ENCODE measurements around the gene CABP7. TPM values are rescaled to one million over a fixed set of nuclear protein-coding genes. Genes with fewer than 3 reads are reported as not detected.

Gene CABP7
- total RNA-seq, 4 donors from 2014 or later, result 0.20 TPM; not detected in 3

DNA sequence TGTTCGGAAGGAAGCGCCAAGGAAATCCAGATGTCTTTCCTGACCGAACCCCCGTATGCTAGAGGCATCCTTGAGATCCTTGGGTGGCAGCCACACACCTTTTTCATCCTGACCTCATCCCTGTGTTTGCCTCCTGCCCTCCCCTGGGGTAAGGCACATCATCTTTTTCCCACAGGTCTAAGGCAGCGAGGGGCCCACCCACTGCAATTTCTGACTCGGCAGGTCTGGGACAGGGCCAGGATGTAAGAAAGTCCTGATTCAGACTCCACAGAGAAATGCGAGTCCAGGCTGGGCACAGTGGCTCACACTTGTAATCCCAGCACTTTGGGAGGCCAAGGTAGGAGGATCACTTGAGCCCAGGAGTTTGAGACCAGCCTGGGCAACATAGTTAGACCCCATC is 36.5 kb downstream of the CABP7 start:
- DNase-seq (ENCODE audit: low spot score in 2 of 2), result no peak
- WGBS, 2 donors, result 75 to 76% methylated on average over 7 of the region's 7 CpGs

DNA sequence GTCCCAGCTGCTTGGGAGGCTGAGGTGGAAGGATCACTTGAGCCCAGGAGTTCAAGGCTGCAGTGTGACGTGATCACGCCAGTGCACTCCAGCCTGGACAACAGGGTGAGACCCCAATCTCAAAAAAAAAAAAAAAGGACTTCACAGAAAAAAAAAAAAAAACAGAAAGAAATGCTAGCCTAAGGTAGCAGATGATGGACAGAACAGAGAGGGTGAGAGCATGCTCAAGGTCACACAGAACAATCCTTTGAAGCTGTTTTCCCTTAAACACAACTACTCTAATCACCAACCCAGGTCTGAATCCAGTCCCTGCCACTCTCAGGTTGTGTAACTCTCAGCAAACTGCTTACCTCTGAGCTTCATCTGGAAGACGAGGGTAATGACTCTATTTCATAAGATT is 37.3 kb downstream of the CABP7 start:
- no peak for DNase-seq (ENCODE audit: low spot score in 2 of 2)
- WGBS, 2 donors, result 90 to 98% methylated on average over 3 of the region's 3 CpGs

More for the DNA sequence above, 36.5 kb downstream of the CABP7 start:
- TF ChIP-seq EP300 (IDR thresholded peaks at IDR 0.05), result no peak
- TF ChIP-seq, protein P1, sequence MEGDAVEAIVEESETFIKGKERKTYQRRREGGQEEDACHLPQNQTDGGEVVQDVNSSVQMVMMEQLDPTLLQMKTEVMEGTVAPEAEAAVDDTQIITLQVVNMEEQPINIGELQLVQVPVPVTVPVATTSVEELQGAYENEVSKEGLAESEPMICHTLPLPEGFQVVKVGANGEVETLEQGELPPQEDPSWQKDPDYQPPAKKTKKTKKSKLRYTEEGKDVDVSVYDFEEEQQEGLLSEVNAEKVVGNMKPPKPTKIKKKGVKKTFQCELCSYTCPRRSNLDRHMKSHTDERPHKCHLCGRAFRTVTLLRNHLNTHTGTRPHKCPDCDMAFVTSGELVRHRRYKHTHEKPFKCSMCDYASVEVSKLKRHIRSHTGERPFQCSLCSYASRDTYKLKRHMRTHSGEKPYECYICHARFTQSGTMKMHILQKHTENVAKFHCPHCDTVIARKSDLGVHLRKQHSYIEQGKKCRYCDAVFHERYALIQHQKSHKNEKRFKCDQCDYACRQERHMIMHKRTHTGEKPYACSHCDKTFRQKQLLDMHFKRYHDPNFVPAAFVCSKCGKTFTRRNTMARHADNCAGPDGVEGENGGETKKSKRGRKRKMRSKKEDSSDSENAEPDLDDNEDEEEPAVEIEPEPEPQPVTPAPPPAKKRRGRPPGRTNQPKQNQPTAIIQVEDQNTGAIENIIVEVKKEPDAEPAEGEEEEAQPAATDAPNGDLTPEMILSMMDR (IDR thresholded peaks at IDR 0.05), result no peak
- TF ChIP-seq POLR2A (IDR thresholded peaks at IDR 0.05), result no peak
- H3K4me3 ChIP-seq, result no peak overlapping the region
- H3K9me3 ChIP-seq, result no peaks in the 10 kb centered on the region
- no peaks in the 10 kb centered on the region for H3K27me3 ChIP-seq
- H3K36me3 ChIP-seq, result peaks cover 0 to 29% (median 0%) of the 10 kb centered on the region in 3 donors
- peaks cover 0 to 23% (median 3%) of the 10 kb centered on the region in 4 donors for H3K4me1 ChIP-seq
- no peak overlapping the region for H3K27ac ChIP-seq

DNA sequence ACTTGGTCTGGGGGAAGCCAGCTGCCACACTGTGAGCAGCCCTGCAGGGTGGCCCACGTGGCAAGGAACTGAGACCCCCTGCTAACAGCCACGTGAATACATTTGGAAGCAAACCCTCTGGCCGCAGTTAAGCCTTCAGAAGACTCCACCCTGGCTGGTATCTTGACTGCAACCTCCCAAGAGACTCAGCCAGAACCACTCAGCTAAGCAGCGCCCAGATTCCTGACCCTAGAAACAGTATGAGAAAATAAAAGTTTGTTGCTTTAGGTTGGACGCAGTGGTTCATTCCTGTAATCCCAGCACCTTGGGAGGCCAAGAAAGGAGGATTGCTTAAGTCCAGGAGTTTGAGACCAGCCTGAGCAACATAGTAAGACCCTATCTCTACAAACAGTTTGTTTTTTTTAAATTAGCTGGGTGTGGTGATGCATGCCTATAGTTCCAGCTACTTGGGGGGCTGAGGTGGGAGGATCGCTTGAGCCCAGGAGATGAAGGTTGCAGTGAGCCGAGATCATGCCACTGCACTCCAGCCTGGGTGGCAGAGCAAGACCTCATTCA is 38.3 kb downstream of the CABP7 start:
- 45 to 69% methylated on average over 7 of the region's 7 CpGs for WGBS, 2 donors
- H3K9me3 ChIP-seq, result no peaks in the 10 kb centered on the region
- H3K36me3 ChIP-seq, result peaks cover 0 to 16% (median 0%) of the 10 kb centered on the region in 3 donors
- peaks cover 0 to 23% (median 3%) of the 10 kb centered on the region in 4 donors for H3K4me1 ChIP-seq
- TF ChIP-seq POLR2A (IDR thresholded peaks at IDR 0.05) (no peak), EP300 (IDR thresholded peaks at IDR 0.05) (no peak)
- TF ChIP-seq, protein P1 (IDR thresholded peaks at IDR 0.05), result no peak
- no peaks in the 10 kb centered on the region for H3K27me3 ChIP-seq
- DNase-seq (ENCODE audit: low spot score in 2 of 2), result no peak
- H3K27ac ChIP-seq, result peak overlapping the region in 2 of 4 donors; percentile 53 to 65
- no peak overlapping the region for H3K4me3 ChIP-seq

More for the DNA sequence above, 37.3 kb downstream of the CABP7 start:
- no peak overlapping the region for H3K27ac ChIP-seq
- H3K4me1 ChIP-seq, result peaks cover 0 to 23% (median 3%) of the 10 kb centered on the region in 4 donors
- no peak overlapping the region for H3K4me3 ChIP-seq
- TF ChIP-seq POLR2A (IDR thresholded peaks at IDR 0.05), result no peak
- TF ChIP-seq EP300 (IDR thresholded peaks at IDR 0.05), result no peak
- TF ChIP-seq, protein P1 (IDR thresholded peaks at IDR 0.05), result no peak
- no peaks in the 10 kb centered on the region for H3K27me3 ChIP-seq
- no peaks in the 10 kb centered on the region for H3K9me3 ChIP-seq
- H3K36me3 ChIP-seq, result peaks cover 0 to 27% (median 0%) of the 10 kb centered on the region in 3 donors

DNA sequence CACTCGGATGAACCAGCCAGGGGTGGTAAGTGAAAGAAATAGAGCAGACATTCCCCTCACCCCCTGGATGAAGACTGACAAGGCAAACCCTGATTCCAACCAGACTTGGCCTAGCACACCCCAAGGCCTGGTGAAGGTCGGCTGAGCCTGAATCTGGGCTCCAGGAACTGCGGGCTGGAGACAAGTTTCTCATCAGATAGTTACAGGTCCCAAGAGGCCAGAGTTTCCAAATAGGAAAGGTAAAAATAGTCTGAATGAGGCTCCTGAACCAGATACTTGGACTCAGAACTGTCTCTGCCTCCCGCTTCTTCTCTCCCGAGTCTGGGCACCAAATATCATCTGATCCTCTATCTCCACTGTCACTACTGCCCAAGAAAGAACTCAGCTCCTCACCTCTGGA is 39.2 kb downstream of the CABP7 start:
- no peak overlapping the region for H3K4me3 ChIP-seq
- no peak for DNase-seq (ENCODE audit: low spot score in 2 of 2)
- WGBS, 2 donors, result 44 to 62% methylated on average over 5 of the region's 5 CpGs
- H3K36me3 ChIP-seq, result peaks cover 0 to 8% (median 0%) of the 10 kb centered on the region in 3 donors
- TF ChIP-seq, protein P1 (IDR thresholded peaks at IDR 0.05), result no peak
- TF ChIP-seq POLR2A (IDR thresholded peaks at IDR 0.05) (no peak), EP300 (IDR thresholded peaks at IDR 0.05) (no peak)
- H3K27ac ChIP-seq, result peak overlapping the region in 3 of 4 donors; percentile 24 to 65 (median 53)
- peaks cover 0 to 23% (median 3%) of the 10 kb centered on the region in 4 donors for H3K4me1 ChIP-seq
- no peaks in the 10 kb centered on the region for H3K27me3 ChIP-seq
- no peaks in the 10 kb centered on the region for H3K9me3 ChIP-seq

DNA sequence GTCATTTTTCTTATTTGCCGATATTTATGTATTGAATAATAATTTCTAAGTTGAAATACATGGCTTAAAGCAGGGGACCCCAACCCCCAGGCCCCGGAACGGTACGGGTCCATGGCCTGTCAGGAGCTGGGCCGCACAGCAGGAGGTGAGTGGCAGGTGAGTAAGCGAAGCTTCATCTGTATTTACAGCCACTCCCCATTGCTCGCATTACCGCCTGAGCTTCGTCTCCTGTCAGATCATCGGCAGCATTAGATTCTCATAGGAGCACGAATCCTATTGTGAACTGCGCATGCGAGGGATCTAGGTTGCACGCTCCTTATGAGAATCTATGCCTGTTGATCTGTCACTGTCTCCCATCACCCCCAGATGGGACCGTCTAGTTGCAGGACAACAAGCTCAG is 42.5 kb downstream of the CABP7 start:
- 83 to 92% methylated on average over 15 of the region's 15 CpGs for WGBS, 2 donors
- Histone ChIP-seq H3K9me3 (no peaks in the 10 kb centered on the region), H3K27me3 (no peaks in the 10 kb centered on the region), H3K27ac (no peak overlapping the region), H3K36me3 (no peaks in the 10 kb centered on the region), H3K4me3 (no peak overlapping the region), H3K4me1 (peaks cover 0 to 40% (median 14%) of the 10 kb centered on the region in 4 donors)
- TF ChIP-seq POLR2A (IDR thresholded peaks at IDR 0.05), result no peak
- TF ChIP-seq, protein P1 (IDR thresholded peaks at IDR 0.05), result no peak
- no peak for TF ChIP-seq EP300 (IDR thresholded peaks at IDR 0.05)
- no peak for DNase-seq (ENCODE audit: low spot score in 2 of 2)

Data from tibial nerve (tissue), 4 donors.